H1 (cell line): ENCODE measurements around the gene KRTAP10-2. TPM values are rescaled to one million over a fixed set of nuclear protein-coding genes. Genes with fewer than 3 reads are reported as not detected.

Source experiments
- CTCF ChIA-PET: fragments of 300-600 bp; sonication (Branson Sonifier 250); formaldehyde crosslinking; loops from one replicate; lab custom pipeline; 2021; ENCODE audit not compliant: partially characterized antibody; lab: Charles Lee
- POLR2A ChIA-PET: fragments of 300-600 bp; sonication (Branson Sonifier 250); formaldehyde crosslinking; loops from one replicate; lab custom pipeline; 2021; ENCODE audit warnings: inconsistent platforms; ENCODE audit not compliant: partially characterized antibody; lab: Charles Lee
- DNase-seq, 2 experiments: peaks; one replicate each; pipeline versions ENCODE4 v3.0.0 to v3.0.0-alpha.2; 2010 to 2022; ENCODE audit warnings: low spot score in 2 of 2, low read depth in 1 of 2, mixed read lengths in 1 of 2
- FAIRE-seq: peaks from 2 replicates; lab custom pipeline; 2011; peaks lifted over from hg19 to GRCh38; lab: Jason Lieb, UNC
- H2AFZ ChIP-seq: 2 replicates; pipeline ENCODE4 v1.8.1; 2012; ENCODE audit warnings: low read length, inconsistent platforms
- H2AK5ac ChIP-seq: 2 replicates; pipeline ENCODE4 v1.6.1; 2013; ENCODE audit warnings: low read depth, low read length
- H2BK120ac ChIP-seq: replicated peaks from 2 replicates; pipeline ENCODE3; 2013; ENCODE audit warnings: low read depth, low read length, inconsistent platforms
- H2BK12ac ChIP-seq: 2 replicates; pipeline ENCODE4 v1.6.1; 2013; ENCODE audit warnings: low read depth, low read length
- H2BK15ac ChIP-seq: 2 replicates; pipeline ENCODE4 v1.6.1; 2013; ENCODE audit warnings: low read length
- H2BK20ac ChIP-seq: 2 replicates; pipeline ENCODE4 v1.6.1; 2013; ENCODE audit warnings: low read length
- H2BK5ac ChIP-seq: 2 replicates; pipeline ENCODE4 v1.6.1; 2013; ENCODE audit warnings: low read depth, low read length
- H3K14ac ChIP-seq: 2 replicates; pipeline ENCODE4 v1.6.1; 2013; ENCODE audit warnings: inconsistent platforms; ENCODE audit not compliant: insufficient read length
- H3K18ac ChIP-seq: 2 replicates; pipeline ENCODE4 v1.6.1; 2013; ENCODE audit warnings: low read length; ENCODE audit errors: extremely low read depth
- H3K23ac ChIP-seq: 2 replicates; pipeline ENCODE4 v1.6.1; 2013; ENCODE audit warnings: inconsistent platforms; ENCODE audit not compliant: insufficient read length
- H3K23me2 ChIP-seq: 2 replicates; pipeline ENCODE4 v1.6.1; 2013; ENCODE audit warnings: low read depth, low read length
- H3K27ac ChIP-seq: 2 replicates; pipeline ENCODE4 v1.6.1; 2011; ENCODE audit warnings: low read depth, low read length, inconsistent platforms
- H3K27me3 ChIP-seq, 4 experiments: replicated peaks in 1 of 4; 1 replicate in 1 of 4; 2 replicates in 3 of 4; pipeline versions ENCODE4 v1.6.1 to v1.8.1; 2011 to 2013; ENCODE audit warnings: low read length in 3 of 4, mild to moderate bottlenecking in 3 of 4, inconsistent platforms in 2 of 4, mixed read lengths in 2 of 4, moderate library complexity in 1 of 4; ENCODE audit not compliant: control insufficient read depth in 3 of 4, insufficient read depth in 3 of 4; ENCODE audit errors: extremely low read depth in 1 of 4
- H3K36me3 ChIP-seq, 4 experiments: 2 replicates each; pipeline versions ENCODE4 v1.6.1 to v1.8.1; 2011 to 2013; ENCODE audit warnings: mild to moderate bottlenecking in 4 of 4, low read length in 3 of 4, moderate library complexity in 2 of 4, control low read depth in 1 of 4, inconsistent platforms in 1 of 4; ENCODE audit not compliant: insufficient read depth in 4 of 4, control insufficient read depth in 2 of 4
- H3K4ac ChIP-seq: replicated peaks from 2 replicates; pipeline ENCODE3; 2013; ENCODE audit warnings: low read length, low read depth, mixed read lengths, inconsistent platforms; ENCODE audit not compliant: insufficient read length
- H3K4me1 ChIP-seq, 4 experiments: replicated peaks in 1 of 4; 1 replicate in 1 of 4; 2 replicates in 3 of 4; pipeline versions ENCODE4 v1.6.1 to v1.8.1; 2011 to 2013; ENCODE audit warnings: low read length in 3 of 4, inconsistent platforms in 2 of 4, mixed read lengths in 1 of 4; ENCODE audit not compliant: insufficient read depth in 4 of 4, control insufficient read depth in 3 of 4
- H3K4me2 ChIP-seq, 2 experiments: 2 replicates each; pipeline versions ENCODE4 v1.6.1 to v1.8.1; 2011 to 2013; ENCODE audit warnings: low read depth in 2 of 2, low read length in 2 of 2, control low read depth in 1 of 2, inconsistent platforms in 1 of 2, mild to moderate bottlenecking in 1 of 2; ENCODE audit not compliant: insufficient read depth in 1 of 2
- H3K4me3 ChIP-seq, 4 experiments: fragments of 200-600, 300-600 bp in 1 of 4; sonication (generic), shearing (Covaris generic), sonication (Bioruptor Twin) in 1 of 4; 2 replicates each; pipeline versions ENCODE4 v1.5.1 to v1.8.1; 2011 to 2016; ENCODE audit warnings: low read length in 4 of 4, low read depth in 3 of 4, control low read depth in 2 of 4, inconsistent platforms in 2 of 4, mild to moderate bottlenecking in 2 of 4, mixed read lengths in 1 of 4, moderate library complexity in 1 of 4; ENCODE audit not compliant: insufficient read depth in 2 of 4; ENCODE audit errors: extremely low read depth in 1 of 4
- H3K56ac ChIP-seq: replicated peaks from 2 replicates; pipeline ENCODE3; 2013; ENCODE audit warnings: low read depth, mild to moderate bottlenecking, mixed read lengths, low read length, inconsistent platforms; ENCODE audit not compliant: insufficient read length
- H3K79me1 ChIP-seq: 2 replicates; pipeline ENCODE4 v1.6.1; 2013; ENCODE audit warnings: low read depth, low read length, control low read depth
- H3K79me2 ChIP-seq, 2 experiments: 2 replicates each; pipeline versions ENCODE4 v1.6.1 to v1.8.1; 2012 to 2013; ENCODE audit warnings: low read length in 2 of 2, mild to moderate bottlenecking in 2 of 2, inconsistent platforms in 1 of 2; ENCODE audit not compliant: insufficient read depth in 2 of 2, control insufficient read depth in 1 of 2
- H3K9ac ChIP-seq, 4 experiments: replicated peaks in 1 of 4; 1 replicate in 1 of 4; 2 replicates in 3 of 4; pipeline versions ENCODE4 v1.6.1 to v1.8.1; 2011 to 2013; ENCODE audit warnings: low read depth in 3 of 4, low read length in 3 of 4, control low read depth in 2 of 4, mild to moderate bottlenecking in 2 of 4, moderate library complexity in 2 of 4, inconsistent platforms in 1 of 4; ENCODE audit errors: extremely low read depth in 1 of 4
- H3K9me3 ChIP-seq, 2 experiments: 2 replicates each; pipeline versions ENCODE4 v1.6.1 to v1.8.1; 2012 to 2013; ENCODE audit warnings: mild to moderate bottlenecking in 2 of 2, moderate library complexity in 2 of 2, control low read depth in 1 of 2, inconsistent platforms in 1 of 2, low read depth in 1 of 2, low read length in 1 of 2, mixed read lengths in 1 of 2; ENCODE audit not compliant: insufficient read depth in 2 of 2
- H4K20me1 ChIP-seq, 2 experiments: replicated peaks in 1 of 2; 2 replicates each; pipeline versions ENCODE3 to v1.8.1; 2011 to 2013; ENCODE audit warnings: inconsistent platforms in 2 of 2, low read length in 2 of 2, mild to moderate bottlenecking in 1 of 2; ENCODE audit not compliant: insufficient read depth in 2 of 2, control insufficient read depth in 1 of 2
- H4K5ac ChIP-seq: 2 replicates; pipeline ENCODE4 v1.6.1; 2013; ENCODE audit warnings: low read length, low read depth, mixed read lengths, inconsistent platforms; ENCODE audit not compliant: insufficient read length
- H4K8ac ChIP-seq: 2 replicates; pipeline ENCODE4 v1.8.0; 2013; ENCODE audit warnings: mild to moderate bottlenecking, moderate library complexity, low read length, inconsistent platforms; ENCODE audit not compliant: insufficient read depth; ENCODE audit errors: extremely low read depth
- H4K91ac ChIP-seq: replicated peaks from 2 replicates; pipeline ENCODE3; 2013; ENCODE audit warnings: low read length, mixed read lengths, inconsistent platforms; ENCODE audit not compliant: insufficient read length
- E2F6 ChIP-seq: IDR thresholded peaks from 2 replicates; pipeline ENCODE4 v1.6.1; 2012; ENCODE audit warnings: inconsistent platforms
- EP300 ChIP-seq, 2 experiments: IDR thresholded peaks; 1 replicate in 1 of 2; 2 replicates in 1 of 2; pipeline ENCODE4 v1.6.1; 2011 to 2012; ENCODE audit warnings: low read depth in 2 of 2, low read length in 2 of 2, mild to moderate bottlenecking in 2 of 2, borderline replicate concordance in 1 of 2, inconsistent platforms in 1 of 2, moderate library complexity in 1 of 2
- JUN ChIP-seq: IDR thresholded peaks from 2 replicates; pipeline ENCODE4 v1.6.1; 2011; ENCODE audit warnings: low read depth, mild to moderate bottlenecking, improper control_type of control experiment, low read length
- POLR2AphosphoS5 ChIP-seq: IDR thresholded peaks from 2 replicates; pipeline ENCODE4 v1.6.1; 2011; ENCODE audit warnings: low read depth, low read length
- POU5F1 ChIP-seq: IDR thresholded peaks from 2 replicates; pipeline ENCODE4 v1.6.1; 2011; ENCODE audit warnings: low read depth, mild to moderate bottlenecking, low read length, moderate library complexity
- SIRT6 ChIP-seq: IDR thresholded peaks from one replicate; pipeline ENCODE4 v1.7.1; 2012; ENCODE audit warnings: low read length, inconsistent platforms
- SIX5 ChIP-seq: IDR thresholded peaks from 2 replicates; pipeline ENCODE4 v1.6.1; 2011; ENCODE audit warnings: mild to moderate bottlenecking, low read depth, low read length
- SRF ChIP-seq: IDR thresholded peaks from 2 replicates; pipeline ENCODE4 v1.6.1; 2011; ENCODE audit warnings: mild to moderate bottlenecking, low read depth, low read length, moderate library complexity
- WGBS, 2 experiments: shearing (Covaris generic) in 1 of 2; methylation state at CpG; one replicate each; pipeline versions ENCODE4 v1.1.6 to v1.1.7; 2013 to 2015; ENCODE audit warnings: low lambda C conversion rate in 2 of 2, mixed read lengths in 2 of 2, inconsistent platforms in 1 of 2, low coverage in 1 of 2, missing lambda C conversion rate in 1 of 2; ENCODE audit not compliant: insufficient replicate concordance in 2 of 2, insufficient coverage in 1 of 2, insufficient read length in 1 of 2; ENCODE audit errors: extremely low coverage in 1 of 2, missing lambda C conversion rate in 1 of 2; 5-methylcytosine and 5-hydroxymethylcytosine counted together
- polyA plus RNA-seq, 7 experiments: library from polyadenylated mRNA; depleted of rRNA in 3 of 7; stranded (reverse) in 5 of 7; unstranded in 2 of 7; fragments of >200 nt in 5 of 7; fragments of 200-250 nt in 2 of 7; gene quantifications; 1 replicate in 5 of 7; 2 replicates in 1 of 7; 4 replicates in 1 of 7; pipeline versions ENCODE4 v1.2.1 to v1.2.3, GENCODE V29; 2011 to 2013; ENCODE audit warnings: missing spikeins in 2 of 7, mixed read lengths in 2 of 7
- total RNA-seq: library from RNA; stranded (reverse); fragmentation: NEBNext Ultra II Directional; extraction: Animal tissue kit (Norgen Biotek cat#: 25700); gene quantifications from 2 replicates; pipeline ENCODE4 v1.2.1, GENCODE V29; 2021

KRTAP10-2 gene
- total and polyA plus RNA-seq, 2 of the 8 experiments (the other 6 are each of a cell fraction or from before 2014, with no cell fraction given): 0.11 TPM; not detected in 1

DNA sequence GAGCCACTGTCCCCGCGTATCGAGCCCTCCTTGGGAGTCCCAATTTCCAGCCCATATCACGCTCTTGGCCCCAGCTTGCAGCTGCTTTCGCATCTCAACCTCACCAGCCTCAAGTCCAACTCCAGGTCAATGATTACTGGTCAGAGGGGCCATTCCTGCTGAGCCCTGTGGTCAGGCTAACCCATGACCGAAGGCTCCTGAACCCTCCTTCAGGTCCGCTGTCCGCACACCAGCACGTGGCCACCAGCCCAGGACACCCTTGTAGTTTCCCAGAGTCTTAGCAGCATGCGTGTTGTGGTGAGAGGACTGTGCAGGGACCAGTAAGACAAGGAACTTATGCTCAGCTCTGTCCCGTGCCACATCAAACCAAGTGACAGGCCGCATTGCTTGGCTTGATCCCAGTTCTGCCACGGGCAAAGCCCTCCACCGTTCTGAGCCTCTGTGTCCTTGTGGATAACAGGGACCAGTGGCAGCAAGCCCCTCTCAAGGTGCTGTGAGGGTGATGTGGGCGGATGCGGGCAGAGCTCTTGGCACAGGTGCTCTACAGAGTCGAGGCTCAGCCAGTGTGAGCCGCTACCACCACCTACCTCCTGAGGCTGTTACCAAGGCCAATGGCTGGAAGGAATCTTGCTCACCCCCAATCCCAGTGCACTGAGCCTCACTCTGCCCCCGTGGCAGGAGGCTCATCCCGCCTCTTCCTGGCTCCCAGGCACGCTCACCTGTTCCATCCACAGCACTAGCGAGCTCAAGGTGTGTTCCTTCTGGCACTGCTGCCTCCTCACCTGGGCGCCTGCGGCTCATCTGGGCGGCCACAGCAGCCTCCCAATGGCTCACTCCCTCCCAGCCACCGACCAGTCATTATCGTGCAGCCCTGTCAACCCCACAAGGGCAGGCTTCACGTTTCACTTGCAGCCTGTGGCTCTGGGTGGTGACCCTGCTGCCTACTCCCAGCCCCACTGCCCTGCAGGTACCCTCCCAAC lies 31.7 kb downstream of the KRTAP10-2 start:
- Histone ChIP-seq H4K20me1 (no peaks in the 10 kb centered on the region), H4K5ac (no peak overlapping the region), H3K4me3 (no peak overlapping the region), H2BK5ac (0 out of 2 replicates have a peak overlapping the region, but pooled peaks have one; percentile 35), H3K79me2 (no peaks in the 10 kb centered on the region), H2BK20ac (no peak overlapping the region), H3K79me1 (peaks cover 3% of the 10 kb centered on the region; the same call in 1 of the 2 replicates), H2BK12ac (peak overlapping the region; percentile 33; the same call in 1 of the 2 replicates), H2AFZ (no peak overlapping the region), H3K56ac (no peak overlapping the region), H2BK120ac (no peak overlapping the region)
- WGBS, 2 experiments: 82% methylated on average over 25 of the region's 28 CpGs; no CpG with 5 or more reads in 1 of the 2 experiments
- POLR2A ChIA-PET: interaction anchor here (0.9 to 1.1 kb wide), 3 partner anchors 97 to 240 kb away, joined by 3 read pairs; no protein-coding TSS in a partner anchor
- TF ChIP-seq POU5F1: no peak
- TF ChIP-seq SRF: no peak
- TF ChIP-seq EP300 (IDR thresholded peaks at IDR 0.05; ENCODE audit: borderline replicate concordance in 1 of 2, low read depth in 2 of 2, low read length in 2 of 2): no peak
- no peak for TF ChIP-seq SIX5
- TF ChIP-seq E2F6: 0 out of 2 replicates have a peak, but pooled peaks have one; percentile 8
- TF ChIP-seq POLR2AphosphoS5: 0 out of 2 replicates have a peak, but pooled peaks have one; percentile 34
- no peak for TF ChIP-seq SIRT6
- TF ChIP-seq JUN: no peak
- TF ChIP-seq, all 59 proteins: peak for 2
- Histone ChIP-seq H3K27ac (no peak overlapping the region), H3K18ac (no peak overlapping the region), H4K91ac (peak overlapping the region; percentile 46), H3K4ac (no peak overlapping the region), H2BK15ac (no peak overlapping the region), H2AK5ac (0 out of 2 replicates have a peak overlapping the region, but pooled peaks have one; percentile 40), H4K8ac (no peak overlapping the region), H3K36me3 (no peaks in the 10 kb centered on the region), H3K14ac (no peak overlapping the region), H3K4me1 (peaks cover 0 to 3% (median 0%) of the 10 kb centered on the region in 4 experiments; a peak in 1 of 7 replicates), H3K9ac (no peak overlapping the region), H3K4me2 (no peak overlapping the region), H3K27me3 (no peaks in the 10 kb centered on the region), H3K9me3 (peaks cover 0 to 13% of the 10 kb centered on the region in 2 experiments; a peak in 3 of 4 replicates), H3K23me2 (peaks cover 13% of the 10 kb centered on the region), H3K23ac (no peak overlapping the region)
- FAIRE-seq (no peak), DNase-seq (no peak)
- CTCF ChIA-PET: interaction anchor here (0.9 to 2.3 kb wide), 7 partner anchors 9 to 274 kb away, joined by 3 to 17 read pairs (median 4); no protein-coding TSS in a partner anchor
